SU-DHL-6 (cell line): ENCODE data around the gene INSM1.
"Not testable (repeated sequence)": the region's sequence is repeated elsewhere in the genome, so short reads cannot be mapped to it uniquely, and the experiment has no call there.

ENCODE experiments used
- CTCF ChIP-seq: fragments of 200-600 bp; sonication (generic); IDR thresholded peaks from one replicate; pipeline ENCODE4 v1.5.1; 2017; ENCODE audit warnings: antibody characterized with exemption, mild to moderate bottlenecking, low read length, moderate library complexity; ENCODE audit not compliant: insufficient read depth, poor library complexity, severe bottlenecking
- EZH2phosphoT487 ChIP-seq: fragments of 200-600 bp; sonication (generic), shearing (Covaris generic); conservative IDR thresholded peaks from 2 replicates; pipeline ENCODE4 v1.6.1; 2018; ENCODE audit warnings: mild to moderate bottlenecking, antibody characterized with exemption, low read length, moderate library complexity, mixed read lengths

- TF ChIP-seq CTCF, EZH2phosphoT487: not testable (repeated sequence)
Measured at GRCh38 chr20:20355503-20355902, 12.4 kb upstream of the INSM1 start.
